SW480 (cell line): ENCODE data around the gene HAVCR2.
"Not testable (repeated sequence)": the region's sequence is repeated elsewhere in the genome, so short reads cannot be mapped to it uniquely, and the experiment has no call there.

Experiments
- DNase-seq: peaks from one replicate; pipeline ENCODE4 v3.0.0-alpha.2; 2016; ENCODE audit warnings: low spot score

The HAVCR2 gene

DNA sequence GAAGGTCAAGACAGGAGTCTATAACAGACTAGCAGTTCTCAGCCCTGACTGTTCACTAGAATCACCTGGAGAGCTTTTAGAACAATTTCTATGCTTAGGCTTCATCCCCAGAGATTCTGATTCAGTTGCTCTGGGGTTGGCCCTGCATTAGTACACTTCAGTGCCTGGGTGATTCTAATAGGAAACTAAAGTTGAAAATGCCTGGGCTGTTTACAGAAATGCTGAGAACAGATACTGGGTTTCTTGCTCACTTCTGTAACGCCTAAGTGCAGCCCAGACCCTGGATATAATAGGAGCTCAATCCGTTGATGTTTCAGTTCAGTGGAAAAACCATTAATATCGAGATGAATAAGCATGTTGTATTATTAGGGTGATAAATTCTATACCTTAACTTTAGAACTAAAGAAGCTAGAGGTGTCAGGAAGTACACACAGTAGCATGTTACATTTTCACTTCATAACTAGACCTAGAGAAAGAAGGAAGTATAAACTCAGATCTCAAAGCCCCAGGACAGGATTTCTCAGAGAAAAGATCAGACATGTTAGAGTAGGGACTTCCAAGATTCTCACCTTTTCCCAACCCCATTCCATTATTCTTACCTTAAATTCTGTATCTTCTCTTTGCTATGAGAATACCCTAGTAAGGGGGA, 20.4 kb downstream of the HAVCR2 start:
- no peak for DNase-seq

DNA sequence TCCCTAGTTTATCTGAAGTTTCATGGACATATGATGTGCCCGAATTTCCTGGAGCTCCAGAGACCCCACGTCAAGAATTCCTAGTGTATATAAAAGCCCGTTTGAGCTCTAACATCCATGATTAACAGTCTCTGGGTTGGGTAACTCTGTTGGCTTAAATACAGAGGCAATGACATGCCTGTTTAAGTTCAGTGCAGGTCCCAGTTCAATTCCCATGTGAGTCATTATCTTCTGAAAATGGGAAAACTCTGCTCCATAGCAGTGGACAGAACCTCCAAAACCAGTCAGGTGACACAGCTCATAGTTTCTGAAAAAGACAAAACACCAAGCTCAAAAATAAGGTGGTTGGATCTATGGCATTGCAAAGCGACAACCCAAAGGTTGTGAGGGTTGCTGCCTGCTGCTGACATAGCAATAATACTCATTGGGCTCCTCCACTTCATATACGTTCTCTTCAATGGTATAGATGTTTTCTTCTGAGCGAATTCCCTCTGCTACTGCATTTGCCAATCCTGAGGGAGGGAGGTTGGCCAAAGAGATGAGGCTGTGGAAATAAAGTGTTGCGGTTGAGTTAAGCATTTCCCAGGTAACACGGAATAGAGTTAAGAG, 22.0 kb downstream of the HAVCR2 start:
- DNase-seq = no peak

DNA sequence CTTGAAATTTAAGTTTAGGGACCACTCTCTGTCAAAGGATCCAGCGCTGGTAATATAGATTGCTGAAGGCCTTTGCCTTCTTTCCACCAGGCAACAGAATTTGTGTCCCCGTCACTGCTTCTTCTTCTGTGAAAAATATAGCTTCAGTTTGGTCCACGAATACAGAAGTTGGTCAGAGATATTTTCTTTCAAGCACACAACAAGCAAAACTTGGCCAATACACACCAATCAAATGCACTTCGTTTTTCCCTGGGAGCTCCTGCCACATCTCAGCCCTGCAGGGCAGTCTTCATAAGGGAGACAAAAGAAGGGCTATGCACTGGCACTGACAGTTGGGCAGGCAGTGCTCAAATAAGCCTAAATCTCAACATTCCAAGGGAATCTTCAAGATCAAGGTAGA, 22.9 kb downstream of the HAVCR2 start:
- DNase-seq = no peak

DNA sequence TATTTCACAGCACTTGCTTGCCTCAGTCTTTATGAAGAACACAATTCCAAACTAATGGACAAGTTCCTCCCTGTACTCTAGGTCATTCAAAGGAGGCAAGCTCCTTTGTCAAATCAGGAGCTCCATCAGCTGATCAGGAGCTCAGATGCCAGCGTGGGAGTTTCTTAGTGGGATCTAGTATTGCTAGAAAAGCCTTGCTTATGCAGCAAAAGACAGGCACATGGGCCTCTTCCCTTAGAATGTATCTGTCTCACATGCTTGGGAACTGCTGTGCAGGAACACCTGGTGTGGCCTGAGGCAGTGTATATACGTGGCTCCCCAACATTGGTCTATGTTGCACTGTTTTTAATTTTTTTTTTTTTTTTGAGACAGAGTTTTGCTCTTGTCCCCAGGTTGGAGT, 28.6 kb downstream of the HAVCR2 start:
- no peak for DNase-seq

DNA sequence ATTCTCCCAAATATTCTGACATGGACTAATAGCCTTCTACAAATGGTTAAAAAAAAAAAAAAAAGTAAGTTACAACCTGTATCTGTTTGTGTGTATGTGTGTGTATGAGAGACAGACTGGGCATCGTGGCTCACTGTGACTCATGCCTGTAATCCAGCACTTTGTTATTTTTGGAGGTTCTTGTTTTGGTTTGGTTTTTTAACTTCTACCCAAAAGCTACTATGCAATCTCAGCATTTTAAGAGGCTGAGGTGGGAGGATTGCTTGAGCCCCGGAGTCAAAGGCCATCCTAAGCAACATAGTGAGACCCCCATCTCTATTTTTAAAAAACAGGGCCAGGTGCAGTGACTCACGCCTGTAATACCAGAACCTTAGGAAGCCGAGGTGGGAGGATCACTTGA, 32.3 kb downstream of the HAVCR2 start:
- DNase-seq = peak; percentile 23

DNA sequence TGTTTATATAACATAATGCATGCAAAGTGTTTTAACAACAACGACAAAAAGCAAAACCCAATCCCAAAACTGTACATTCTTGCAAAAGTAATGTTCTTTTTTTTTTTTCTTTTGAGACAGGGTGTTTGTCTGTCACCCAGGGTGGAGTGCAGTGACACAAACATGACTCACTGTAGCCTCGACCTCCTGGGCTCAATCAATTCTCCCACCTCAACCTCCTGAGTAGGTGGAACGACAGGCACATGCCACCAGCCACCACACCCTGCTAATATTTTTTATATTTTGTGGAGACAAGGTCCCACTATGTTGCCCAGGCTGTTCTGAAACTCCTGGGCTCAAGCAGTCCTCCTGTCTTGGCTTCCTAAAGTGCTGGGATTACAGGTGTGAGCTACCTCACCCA, 36.3 kb downstream of the HAVCR2 start:
- DNase-seq = peak; percentile 54

DNA sequence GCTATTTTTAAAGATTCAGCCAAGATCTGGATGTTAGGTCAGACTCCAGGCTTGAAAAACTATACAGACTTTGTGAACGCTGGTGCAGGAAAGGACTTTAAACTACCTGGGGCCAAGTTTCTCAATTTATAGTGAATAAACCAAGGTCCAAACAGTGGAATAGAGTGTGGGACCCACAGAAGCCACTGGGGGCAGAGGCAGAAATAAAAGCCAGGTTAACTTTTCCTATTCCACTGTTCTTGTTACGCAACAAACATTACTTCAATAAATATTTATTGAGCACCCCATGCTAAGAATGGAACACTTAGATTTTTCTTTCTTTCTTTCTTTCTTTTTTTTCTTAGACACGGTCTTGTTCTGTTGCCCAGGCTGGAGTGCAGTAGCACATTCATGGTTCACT, 38.9 kb downstream of the HAVCR2 start:
- DNase-seq = no peak

DNA sequence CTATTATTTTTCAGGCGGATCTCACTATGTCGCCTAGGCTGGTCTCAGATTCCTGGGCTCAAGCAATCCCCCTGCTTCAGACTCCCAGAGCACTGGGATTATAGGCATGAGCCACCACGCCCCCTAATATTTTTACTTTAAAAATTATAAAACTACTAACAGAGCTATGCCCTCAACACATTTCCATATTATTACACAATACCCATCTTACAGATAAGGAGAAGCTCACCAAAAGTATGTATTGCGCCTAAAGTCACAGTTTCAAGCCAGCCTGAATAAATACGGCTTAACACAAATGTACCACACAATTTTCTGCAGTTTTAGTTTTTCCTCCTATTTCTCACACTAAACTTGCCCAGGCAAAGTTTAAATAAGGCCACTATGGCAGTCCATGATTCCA, 40.1 kb downstream of the HAVCR2 start:
- DNase-seq = no peak

DNA sequence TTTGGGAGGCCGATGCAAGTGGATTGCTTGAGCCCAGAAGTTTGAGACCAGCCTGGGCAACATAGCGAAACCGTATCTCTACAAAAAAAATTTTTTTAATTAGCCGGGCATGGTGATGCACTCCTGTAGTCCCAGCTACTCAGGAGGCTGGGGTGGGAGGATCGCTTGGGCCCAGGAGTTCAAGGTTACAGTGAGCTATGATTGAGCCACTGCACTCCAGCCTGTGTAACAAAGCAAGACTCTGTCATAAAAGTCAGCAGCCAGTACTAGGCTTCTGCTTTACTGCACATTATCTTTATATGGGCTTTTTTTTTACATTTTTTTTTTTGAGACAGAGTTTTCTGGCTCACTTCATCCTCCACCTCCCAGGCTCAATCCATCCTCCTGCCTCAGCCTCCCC, 40.5 kb downstream of the HAVCR2 start:
- no peak for DNase-seq

DNA sequence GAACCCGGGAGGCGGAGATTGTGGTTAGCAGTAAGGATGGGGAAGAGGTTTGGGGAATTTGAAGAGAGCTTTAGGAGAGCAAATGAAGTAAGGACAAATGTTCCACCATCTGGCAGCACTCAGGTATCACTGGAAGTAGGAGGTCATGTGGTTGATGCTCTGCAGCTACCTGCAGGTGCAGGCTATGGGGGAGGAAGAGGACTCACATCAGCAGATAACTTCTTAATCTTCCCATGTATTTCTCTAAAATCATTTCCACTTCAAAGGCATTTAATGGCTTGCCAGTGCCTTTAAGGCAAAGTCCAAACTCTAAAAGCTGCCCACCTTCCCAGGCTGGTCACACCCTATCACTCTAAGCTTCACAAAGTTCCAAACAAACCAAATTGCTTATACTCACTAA, 41.8 kb downstream of the HAVCR2 start:
- DNase-seq = peak; percentile 63

DNA sequence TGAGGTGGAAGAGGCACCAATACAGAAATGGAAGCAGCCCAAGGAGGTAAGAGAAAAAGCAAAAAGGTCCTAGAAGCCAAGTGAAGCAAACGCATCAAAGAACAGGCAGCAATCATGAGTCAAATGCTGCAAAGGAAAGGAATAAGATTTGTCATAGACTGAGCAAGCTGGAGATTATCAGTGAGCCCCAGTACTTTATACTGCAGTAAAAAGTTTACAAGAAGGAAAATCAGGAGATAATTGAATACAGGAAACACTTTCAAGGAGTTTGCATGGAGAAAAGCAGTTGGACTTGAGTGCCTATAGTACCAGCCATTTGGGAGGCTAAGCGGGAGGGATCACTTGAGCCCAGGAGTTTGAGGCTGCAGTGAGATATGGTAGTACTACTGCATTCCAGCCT, 42.8 kb downstream of the HAVCR2 start:
- no peak for DNase-seq

DNA sequence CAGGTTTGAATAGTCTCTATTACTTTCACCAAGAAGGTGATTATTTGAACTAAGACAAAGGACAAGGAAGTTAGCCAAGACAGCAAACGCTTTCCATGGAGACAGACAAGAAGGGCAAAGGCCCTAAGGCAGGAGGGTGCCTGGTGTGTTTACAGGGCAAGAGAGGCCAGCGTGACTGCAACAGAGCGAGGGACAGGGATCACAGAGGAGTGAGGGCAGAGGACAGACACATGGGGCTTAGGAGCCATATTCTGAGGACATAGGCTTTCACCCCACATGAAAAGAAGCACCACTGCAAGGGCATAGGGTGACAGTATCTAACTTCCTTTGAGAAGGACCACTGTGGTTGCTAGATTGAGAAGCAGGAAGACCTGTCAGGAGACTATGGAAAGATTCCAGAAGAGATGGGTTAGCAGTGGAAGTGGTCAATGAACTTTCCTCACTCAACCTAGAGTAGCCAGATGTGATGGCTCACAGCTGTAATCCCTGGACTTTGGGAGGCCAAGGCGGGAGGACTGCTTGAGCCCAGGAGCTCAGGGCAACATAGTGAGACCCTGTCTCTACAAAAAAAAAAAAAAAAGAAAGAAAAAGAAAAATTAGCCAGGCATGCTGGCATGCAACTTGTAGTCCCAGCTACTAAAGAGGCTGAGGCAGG, 44.9 kb downstream of the HAVCR2 start:
- DNase-seq = no peak

DNA sequence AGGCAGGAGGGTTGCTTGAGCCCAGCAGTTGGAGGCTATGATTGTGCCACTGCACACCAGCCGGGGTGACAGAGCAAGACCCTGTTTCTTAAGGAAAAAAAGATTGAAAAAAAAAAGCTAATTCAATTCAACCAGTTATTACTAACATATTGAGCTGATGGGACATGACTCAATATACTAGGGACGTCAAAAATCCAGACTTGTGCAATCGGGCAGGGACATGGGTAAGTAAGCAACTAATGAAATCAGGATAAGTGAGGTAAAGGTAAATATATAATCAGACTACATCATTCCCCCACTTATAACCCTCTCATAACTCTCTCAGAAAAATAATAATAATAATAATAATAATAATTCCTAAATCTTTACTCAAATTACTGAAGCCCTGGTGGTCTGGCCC, 49.0 kb downstream of the HAVCR2 start:
- no peak for DNase-seq

DNA sequence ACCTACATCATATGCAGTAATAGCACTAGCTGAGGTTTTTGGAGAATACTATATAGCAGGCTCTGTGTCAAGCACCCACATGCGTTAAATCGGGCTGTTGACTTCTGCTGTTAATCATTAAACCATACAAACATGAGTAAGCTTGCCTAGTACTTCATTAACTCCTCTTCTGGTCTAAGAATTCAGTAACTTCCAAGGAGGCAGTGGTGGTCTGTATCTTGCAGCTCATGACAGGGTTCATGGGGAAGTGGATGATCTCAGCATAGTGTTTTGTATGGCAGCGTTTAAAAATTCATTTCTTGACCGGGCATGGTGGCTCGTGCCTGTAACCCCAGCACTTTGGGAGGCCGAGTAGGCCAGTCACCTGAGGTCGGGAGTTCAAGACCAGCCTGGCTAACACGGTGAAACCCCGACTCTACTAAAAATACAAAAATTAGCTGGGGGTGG, 49.7 kb downstream of the HAVCR2 start, which contains the start of gene HAVCR1:
HAVCR1 (minus strand) TSS at position 24 of the 447 bp plus-strand sequence. CDS start 1,173 bp downstream, outside the sequence.
- peak; percentile 52 for DNase-seq

DNA sequence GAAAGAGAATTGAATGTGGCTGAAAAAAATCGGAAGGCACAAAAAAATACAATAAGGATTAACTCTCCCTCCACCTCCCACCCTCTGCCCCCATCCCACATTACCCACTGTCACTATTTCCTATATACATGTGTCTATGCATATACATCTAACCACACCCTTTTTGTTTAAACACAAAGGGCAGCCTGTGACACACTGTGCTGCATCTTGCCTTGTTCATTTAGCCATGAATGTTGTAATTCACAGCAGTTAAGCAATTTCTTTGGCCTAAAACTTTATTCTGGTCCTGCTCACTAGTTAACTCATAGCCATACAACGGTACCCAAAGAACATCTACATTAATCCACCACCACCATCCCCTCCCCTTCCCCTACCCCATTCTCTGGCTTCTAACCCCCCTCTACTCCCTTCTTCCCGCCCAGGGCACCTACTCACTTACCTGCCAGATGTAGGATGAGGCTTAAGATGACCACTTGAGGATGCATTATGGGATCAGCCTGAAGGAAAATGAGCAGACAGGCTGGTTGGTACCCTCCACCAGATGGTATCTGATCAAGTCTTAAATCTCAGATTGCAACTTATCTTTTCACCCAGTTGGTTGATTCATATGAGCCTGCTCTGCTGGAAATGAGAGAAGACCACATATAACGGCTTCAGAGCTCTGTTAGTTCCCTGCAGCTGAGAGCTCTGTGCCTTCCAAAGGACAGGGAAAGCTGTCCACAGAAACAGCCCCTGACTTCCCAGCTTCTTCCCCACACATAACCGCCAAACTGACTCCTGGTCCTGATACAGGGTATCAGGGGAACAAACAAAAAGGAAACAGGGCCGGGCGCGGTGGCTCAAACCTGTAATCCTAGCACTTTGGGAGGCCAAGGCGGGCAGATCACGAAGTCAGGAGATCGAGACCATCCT, 51.1 kb downstream of the HAVCR2 start:
- no peak for DNase-seq

DNA sequence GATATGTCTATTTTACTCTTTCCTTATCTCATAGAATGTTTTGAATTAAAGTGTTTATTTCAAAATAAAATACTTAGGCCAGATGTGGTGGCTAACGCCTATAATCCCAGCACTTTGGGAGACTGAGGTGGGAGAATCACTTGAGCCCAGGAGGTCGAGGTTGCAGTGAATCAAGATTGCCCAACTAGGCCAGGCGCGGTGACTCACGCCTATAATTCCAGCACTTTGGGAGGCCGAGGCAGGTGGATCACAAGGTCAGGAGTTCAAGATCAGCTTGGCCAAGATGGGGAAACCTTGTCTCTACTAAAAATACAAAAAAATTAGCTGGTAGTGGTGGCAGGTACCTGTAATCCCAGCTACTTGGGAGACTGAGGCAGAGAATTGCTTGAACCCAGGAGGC, 52.0 kb downstream of the HAVCR2 start:
- DNase-seq = not testable (repeated sequence)

DNA sequence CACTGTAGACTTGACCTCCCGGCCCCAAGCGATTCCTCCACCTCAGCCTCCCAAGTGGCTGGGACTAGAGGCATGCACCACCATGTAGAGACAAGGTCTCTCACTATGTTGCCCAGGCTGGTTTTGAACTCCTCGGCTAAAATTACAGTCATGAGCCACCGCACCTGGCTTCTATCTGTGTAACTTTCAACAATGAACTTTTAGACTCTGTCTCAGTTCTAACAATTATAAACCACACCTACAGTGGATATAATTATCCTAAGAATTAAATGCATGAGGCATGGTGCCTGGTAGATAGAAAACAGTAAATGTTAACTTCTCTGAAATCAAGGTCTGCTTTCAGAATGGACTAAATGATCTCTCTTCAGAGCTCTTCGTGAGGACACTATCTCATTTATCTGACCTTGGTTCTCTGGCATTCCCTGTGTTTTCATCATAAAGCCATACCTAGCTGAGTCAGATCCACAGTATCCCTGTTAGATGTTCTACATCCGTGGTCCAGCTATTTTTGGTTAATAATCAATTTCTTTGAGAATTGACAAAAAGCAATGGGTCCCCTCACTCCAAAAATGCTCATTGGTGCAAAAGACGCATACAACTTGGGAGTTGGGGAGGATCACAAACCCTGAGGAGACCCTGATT, 57.1 kb downstream of the HAVCR2 start:
- no peak for DNase-seq

DNA sequence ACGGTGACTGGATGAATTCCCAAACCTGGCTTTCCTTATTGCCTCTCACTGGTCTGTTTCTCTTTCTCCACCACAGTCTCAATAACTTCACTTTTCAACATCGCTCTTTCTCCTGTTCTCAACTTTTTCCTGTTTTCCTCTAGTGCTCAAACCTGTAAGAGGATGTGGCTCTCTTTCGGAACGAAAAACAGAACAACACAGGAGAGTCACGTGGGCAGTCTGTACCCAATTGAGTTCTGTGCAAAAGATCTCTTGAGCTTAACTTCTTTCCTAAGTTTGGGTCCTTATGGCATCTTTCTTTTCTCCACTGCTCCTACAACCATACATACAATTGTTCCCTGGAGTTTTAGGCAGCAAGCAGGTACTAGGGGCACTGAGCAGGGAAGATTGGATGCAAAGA, 58.8 kb downstream of the HAVCR2 start:
- DNase-seq = no peak

DNA sequence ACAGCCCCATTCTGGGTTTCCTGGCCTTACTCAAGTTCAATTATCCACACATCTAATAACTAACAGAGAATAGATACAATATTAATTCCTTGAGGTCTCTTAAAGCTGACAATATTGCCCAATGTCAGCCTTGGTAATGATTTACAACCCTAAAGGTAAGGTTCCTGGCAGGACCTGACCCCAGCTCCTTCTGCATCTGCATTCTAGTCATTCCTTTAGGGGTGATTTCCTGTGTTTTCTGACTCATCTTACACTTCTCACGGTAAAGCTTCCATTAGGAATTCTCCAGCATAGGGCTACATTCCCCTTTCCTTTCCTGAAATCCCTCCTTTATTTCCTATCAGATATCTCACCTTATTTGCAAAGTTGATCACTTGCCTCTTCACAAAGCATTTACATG, 59.2 kb downstream of the HAVCR2 start:
- peak; percentile 50 for DNase-seq

DNA sequence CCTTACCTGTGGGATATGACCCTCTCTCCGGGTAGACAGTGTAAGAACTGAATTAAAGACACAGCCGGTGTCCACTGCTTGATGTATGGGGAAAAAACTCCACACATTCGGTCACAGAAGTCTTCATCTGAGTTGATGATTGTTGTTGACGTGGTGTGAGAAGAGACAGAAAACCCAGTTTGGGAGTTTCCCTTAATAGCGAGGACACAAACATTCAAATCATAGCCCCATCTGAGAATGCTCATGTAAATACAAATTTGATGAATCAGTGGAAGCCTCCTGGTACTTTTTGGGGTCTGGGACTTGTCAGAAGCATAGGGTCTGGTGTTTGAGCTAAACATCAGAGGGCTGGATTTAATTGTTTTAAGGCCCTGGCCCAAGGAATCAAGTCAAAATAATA, 60.9 kb downstream of the HAVCR2 start:
- no peak for DNase-seq

DNA sequence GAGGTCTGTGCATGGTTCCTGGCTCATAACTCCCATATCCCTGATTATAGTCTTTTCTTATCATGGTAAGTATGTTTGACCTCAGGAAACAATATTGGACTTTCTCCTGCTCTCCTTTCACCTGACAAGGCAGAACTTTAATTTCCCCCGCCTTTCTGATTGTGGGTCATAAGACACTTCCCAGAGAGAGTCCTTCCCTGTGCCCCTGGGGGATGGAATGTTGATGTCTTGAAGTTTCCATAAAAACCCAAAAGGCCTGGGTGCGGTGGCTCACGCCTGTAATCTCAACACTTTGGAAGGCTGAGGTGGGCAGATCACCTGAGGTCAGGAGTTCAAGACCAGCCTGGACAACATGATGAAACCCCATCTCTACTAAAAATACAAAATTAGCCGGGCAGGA, 61.8 kb downstream of the HAVCR2 start:
- not testable (repeated sequence) for DNase-seq

DNA sequence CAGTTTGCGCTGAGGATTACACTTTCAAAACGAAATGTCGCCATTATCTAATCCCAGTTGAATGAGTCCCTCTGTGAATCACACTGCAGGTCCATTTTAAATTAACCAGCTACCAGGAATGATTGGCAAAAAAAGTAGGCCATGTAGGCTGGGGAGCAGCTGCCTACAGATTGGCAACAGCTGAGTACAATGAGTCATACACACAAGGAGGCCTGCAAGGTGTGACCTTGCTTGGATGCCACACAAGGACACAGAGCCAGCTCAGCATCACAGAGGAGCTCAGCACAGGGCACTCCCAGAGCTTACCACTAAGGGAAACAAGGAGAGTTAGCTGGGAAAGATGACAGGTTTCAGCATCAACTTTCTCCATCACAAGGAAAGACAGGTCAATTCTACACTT, 62.8 kb downstream of the HAVCR2 start:
- peak; percentile 58 for DNase-seq
